Stimulated activated naive CD8-positive, alpha-beta T cell treated with anti-CD3 and anti-CD28 coated beads, Interleukin-15, Interleukin-2, amounts not matched to agents 100 U/mL and 50 U/mL, for 24 hours (primary cell): Measurements from ENCODE around the gene OSBPL10.

ENCODE experiments used
- ATAC-seq: fragments of 150-1000 bp; cut with Tn5 transposase; one replicate; pipeline ENCODE4 v1.10.0; 2021
- DNase-seq: peaks from one replicate; pipeline ENCODE4 v3.0.0; 2021

Gene OSBPL10

GRCh38 chr3:31958701-31959152 is 22.3 kb downstream of the OSBPL10 start:
- no peak for DNase-seq
- ATAC-seq: no peak

GRCh38 chr3:31957106-31957505 is 24.0 kb downstream of the OSBPL10 start:
- ATAC-seq (no peak), DNase-seq (no peak)

DNA sequence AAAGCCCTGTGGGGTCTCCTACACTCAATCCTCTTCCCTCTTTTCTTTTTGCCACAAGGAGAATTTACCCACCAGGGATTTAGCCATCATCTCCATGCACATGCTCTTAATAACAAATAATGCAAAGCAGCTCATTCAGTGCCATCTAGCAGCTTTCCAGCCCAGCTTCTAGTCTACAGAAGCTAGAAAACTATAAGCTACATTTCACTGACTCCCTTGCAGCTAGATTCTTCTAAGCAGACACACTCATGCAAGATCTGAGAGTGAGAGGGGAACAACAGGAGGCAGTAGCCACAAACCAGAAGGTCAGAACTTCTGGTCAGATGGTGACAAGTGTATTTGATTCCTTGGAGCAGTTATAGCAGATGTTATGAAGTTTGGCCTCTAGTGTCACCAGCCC is 25.5 kb downstream of the OSBPL10 start:
- ATAC-seq (no peak), DNase-seq (no peak)

- DNase-seq (no peak), ATAC-seq (no peak)
Measured at GRCh38 chr3:31953636-31954035, 27.4 kb downstream of the OSBPL10 start.

DNA sequence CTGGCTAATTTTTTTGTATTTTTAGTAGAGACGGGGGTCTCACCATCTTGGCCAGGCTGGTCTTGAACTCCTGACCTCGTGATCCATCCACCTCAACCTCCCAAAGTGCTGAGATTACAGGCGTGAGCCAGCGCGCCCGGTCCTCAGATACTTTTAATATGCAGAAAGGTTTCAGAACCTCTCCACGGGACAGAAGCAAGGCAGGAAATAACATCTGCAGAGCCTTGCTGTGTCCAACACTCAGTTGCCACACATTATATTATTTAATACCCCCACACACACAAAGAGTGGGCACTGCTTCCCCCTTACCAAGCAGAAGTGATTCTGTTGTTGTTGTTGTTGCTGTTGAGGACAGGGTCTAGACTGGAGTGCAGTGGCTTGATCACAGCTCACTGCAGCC is 28.0 kb downstream of the OSBPL10 start:
- no peak for DNase-seq
- no peak for ATAC-seq

- ATAC-seq (peak; percentile 32), DNase-seq (peak; percentile 10)
Measured at GRCh38 chr3:31952205-31952604, 28.9 kb downstream of the OSBPL10 start.

DNA sequence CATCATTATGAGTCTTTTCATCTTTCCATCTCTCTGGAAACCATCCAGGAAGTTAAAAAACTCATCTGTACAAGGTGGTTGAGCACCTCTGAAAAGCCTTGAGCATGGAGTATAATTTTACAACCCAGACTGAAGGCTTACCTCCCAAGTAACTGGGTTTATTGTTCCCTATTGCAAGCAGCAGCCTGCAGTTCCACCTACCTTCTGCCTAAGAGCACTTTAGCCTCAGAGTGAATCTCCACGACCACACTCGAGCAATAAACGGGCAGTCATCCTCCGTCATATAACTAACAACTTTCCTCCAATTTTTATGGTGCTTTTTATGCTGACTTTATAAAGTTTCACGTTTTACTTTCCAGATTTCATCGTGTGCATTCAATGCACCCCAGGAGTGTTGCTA is 32.8 kb downstream of the OSBPL10 start:
- DNase-seq (no peak), ATAC-seq (no peak)

- DNase-seq (no peak), ATAC-seq (no peak)
Measured at GRCh38 chr3:31947671-31948091, 33.4 kb downstream of the OSBPL10 start.

DNA sequence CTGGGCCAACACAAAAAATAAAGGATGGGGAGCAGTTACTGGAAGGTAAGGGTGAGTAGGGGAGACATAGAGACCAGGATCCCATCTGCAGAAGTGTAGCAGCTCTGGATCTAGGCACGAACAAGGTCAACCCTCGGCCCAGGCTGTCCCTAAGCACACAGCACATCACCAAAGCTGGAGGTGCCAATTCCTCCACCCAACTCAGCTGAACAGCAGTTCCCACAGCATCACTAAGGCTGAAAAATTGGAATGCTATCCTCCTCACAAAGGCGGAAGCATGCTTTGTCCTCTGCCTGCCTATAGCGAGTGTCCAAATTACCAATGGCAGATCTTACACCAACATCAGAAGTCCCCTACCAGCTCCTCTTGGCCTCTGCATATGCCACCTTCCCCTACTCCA is 33.9 kb downstream of the OSBPL10 start:
- DNase-seq: no peak
- no peak for ATAC-seq

GRCh38 chr3:31946484-31947081 is 34.5 kb downstream of the OSBPL10 start:
- ATAC-seq (no peak), DNase-seq (no peak)

DNA sequence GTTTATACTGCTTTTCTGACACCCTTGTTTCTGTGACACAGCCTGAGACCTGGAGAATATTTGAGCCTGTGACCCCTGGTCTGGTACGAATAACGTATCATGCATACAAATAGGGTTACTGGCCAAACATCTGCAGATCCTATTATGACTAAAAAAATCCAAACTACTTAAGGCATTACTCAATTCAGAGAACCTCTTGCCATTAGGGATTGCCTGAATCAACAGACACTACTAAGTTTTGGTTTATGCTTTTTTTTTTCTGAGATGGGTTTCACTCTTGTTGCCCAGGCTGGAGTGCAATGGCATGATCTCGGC is 35.4 kb downstream of the OSBPL10 start:
- ATAC-seq (no peak), DNase-seq (no peak)

- ATAC-seq (no peak), DNase-seq (no peak)
Measured at GRCh38 chr3:31943041-31943440, 38.0 kb downstream of the OSBPL10 start.

DNA sequence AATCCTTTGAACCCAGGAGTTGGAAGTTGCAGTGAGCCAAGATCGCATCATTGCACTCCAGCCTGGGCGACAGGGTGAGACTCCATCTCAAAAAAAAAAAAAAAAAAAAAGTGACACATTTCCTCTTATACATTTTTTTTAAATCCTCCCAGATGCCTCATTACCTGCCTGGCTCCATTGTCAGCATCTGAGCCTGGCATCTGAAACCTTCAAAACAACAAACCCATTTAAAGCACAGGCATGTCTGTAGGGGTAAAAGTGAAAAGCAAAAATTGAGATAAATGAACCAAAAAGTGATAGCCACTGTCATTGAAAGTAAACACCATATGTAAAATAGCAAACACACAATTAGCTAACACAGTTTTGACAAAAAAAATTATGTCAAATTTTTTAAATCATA is 38.6 kb downstream of the OSBPL10 start:
- ATAC-seq: no peak
- no peak for DNase-seq

DNA sequence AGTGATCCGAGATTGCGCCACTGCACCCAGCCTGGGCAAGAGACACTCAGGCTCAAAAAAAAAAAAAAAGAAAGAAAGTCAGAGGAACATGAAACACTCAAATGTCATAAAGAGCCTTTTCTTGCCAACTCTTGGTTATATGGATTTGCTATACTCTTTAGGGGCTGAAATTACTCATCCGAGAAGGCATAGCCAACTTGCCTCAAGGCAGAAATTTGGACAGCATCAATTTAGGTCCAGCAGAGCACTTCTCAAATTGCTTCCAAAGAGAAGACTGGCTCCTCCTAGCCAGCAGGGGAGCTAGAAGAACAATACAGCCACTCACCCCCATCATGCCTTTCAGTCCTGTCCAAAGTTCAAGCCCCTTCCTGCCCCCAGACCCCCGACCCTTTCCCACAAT is 43.8 kb downstream of the OSBPL10 start:
- no peak for DNase-seq

DNA sequence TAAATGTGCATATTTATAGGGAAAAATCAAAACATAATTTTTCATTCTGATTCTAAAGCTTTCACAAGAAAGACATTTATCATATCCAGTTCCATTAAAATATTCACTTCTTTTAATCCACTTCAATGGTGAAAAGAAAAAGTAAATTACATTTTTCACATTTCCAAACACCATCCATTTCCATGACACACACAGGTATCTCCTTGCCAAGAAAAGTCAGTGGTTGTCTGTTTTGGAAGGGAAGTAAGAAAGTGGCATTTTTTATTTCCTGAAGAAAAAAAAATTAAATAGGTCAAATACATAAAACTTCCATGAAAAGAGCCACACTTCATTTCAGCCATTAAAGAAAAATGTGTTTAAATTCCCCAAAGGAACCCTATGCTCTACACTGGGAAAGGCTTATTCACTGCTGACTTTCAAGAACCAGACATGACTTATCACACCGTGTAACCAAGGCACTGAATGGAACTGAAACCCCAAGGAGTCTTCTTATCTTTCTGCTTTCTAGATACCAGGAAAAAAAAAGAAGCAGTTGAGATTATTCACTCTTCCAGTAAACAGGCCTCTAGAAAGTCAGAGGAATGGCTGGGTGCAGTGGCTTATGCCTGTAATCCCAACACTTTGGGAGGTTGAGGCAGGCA is 44.5 kb downstream of the OSBPL10 start:
- DNase-seq (no peak), ATAC-seq (peak; percentile 43)

More for the DNA sequence above, 43.8 kb downstream of the OSBPL10 start:
- ATAC-seq: no peak

- ATAC-seq (no peak), DNase-seq (no peak)
Measured at GRCh38 chr3:31934866-31935265, 46.2 kb downstream of the OSBPL10 start.

- DNase-seq (no peak), ATAC-seq (no peak)
Measured at GRCh38 chr3:31934018-31934417, 47.0 kb downstream of the OSBPL10 start.

DNA sequence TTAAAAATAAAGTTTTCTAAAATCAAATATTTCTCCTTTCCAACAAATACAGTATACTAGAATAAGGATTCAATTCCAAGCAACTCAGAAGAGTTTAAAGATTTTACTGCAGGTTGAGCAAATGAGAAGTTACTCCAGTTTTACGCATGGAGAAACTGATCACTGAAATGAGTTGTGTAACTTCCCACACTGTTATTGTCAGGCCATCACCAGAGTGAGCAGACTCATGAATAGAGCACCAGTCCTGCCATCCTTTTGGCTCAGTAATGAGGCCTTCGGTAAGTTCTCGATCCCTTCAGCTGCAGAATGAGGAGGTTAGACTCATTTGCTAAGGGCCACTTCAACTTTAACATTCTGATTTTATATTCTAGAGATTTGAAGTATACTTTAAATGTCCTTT is 48.1 kb downstream of the OSBPL10 start:
- DNase-seq (no peak), ATAC-seq (no peak)

GRCh38 chr3:31929826-31930502 is 51.1 kb downstream of the OSBPL10 start:
- ATAC-seq: no peak
- DNase-seq: no peak

DNA sequence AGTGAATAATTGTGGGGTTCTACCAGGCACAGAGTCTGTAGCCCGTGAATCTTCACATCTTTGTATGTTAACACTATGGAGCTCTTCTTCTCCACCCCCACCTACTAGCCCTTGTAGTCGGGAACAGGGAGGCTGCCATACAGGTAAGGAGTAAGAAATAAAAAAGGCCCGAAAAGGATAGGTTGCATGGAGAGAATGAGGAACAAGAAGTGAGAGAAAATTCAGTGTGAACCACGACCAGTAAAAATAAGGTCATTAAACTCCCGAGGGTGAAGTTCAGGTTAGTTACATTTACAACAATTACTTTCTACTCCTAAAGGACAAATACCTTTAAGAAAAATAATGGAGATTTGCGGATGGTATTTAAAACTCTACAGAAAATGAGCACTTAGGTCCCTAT is 53.3 kb downstream of the OSBPL10 start:
- ATAC-seq (no peak), DNase-seq (no peak)

GRCh38 chr3:31926543-31926942 is 54.5 kb downstream of the OSBPL10 start:
- ATAC-seq: no peak
- DNase-seq: no peak

GRCh38 chr3:31925271-31925630 is 55.8 kb downstream of the OSBPL10 start:
- ATAC-seq: no peak
- DNase-seq: no peak

- no peak for DNase-seq
- ATAC-seq: no peak
Measured at GRCh38 chr3:31924610-31925270, 56.3 kb downstream of the OSBPL10 start.
